ENCODE data around the gene PTPRT.

Gene PTPRT

GRCh38 chr20:42155586-42155985 is 1034.1 kb downstream of the PTPRT start:
- DNase-seq, result no peak

- DNase-seq, result no peak
Measured at GRCh38 chr20:42152575-42152974, 1037.1 kb downstream of the PTPRT start.

- DNase-seq, result no peak
Measured at GRCh38 chr20:42150230-42150629, 1039.5 kb downstream of the PTPRT start.

- DNase-seq, result no peak
Measured at GRCh38 chr20:42138729-42139128, 1051.0 kb downstream of the PTPRT start.

GRCh38 chr20:42134265-42135098 is 1055.2 kb downstream of the PTPRT start:
- no peak for DNase-seq

- no peak for DNase-seq
Measured at GRCh38 chr20:42130810-42131596, 1058.7 kb downstream of the PTPRT start.

GRCh38 chr20:42125426-42125825 is 1064.3 kb downstream of the PTPRT start:
- no peak for DNase-seq

GRCh38 chr20:42123981-42124473 is 1065.7 kb downstream of the PTPRT start:
- no peak for DNase-seq

- DNase-seq, result no peak
Measured at GRCh38 chr20:42118409-42119125, 1071.1 kb downstream of the PTPRT start.

GRCh38 chr20:42118001-42118400 is 1071.7 kb downstream of the PTPRT start:
- no peak for DNase-seq

GRCh38 chr20:42113236-42113635 is 1076.5 kb downstream of the PTPRT start:
- no peak for DNase-seq

- no peak for DNase-seq
Measured at GRCh38 chr20:42112161-42112560, 1077.5 kb downstream of the PTPRT start.

- no peak for DNase-seq
Measured at GRCh38 chr20:42111349-42111748, 1078.4 kb downstream of the PTPRT start.

- no peak for DNase-seq
Measured at GRCh38 chr20:42110301-42110700, 1079.4 kb downstream of the PTPRT start.

- no peak for DNase-seq
Measured at GRCh38 chr20:42102000-42102399, 1087.7 kb downstream of the PTPRT start.

GRCh38 chr20:42100137-42100704 is 1089.5 kb downstream of the PTPRT start:
- no peak for DNase-seq

- DNase-seq, result no peak
Measured at GRCh38 chr20:42099101-42099500, 1090.6 kb downstream of the PTPRT start.

- no peak for DNase-seq
Measured at GRCh38 chr20:42098418-42098817, 1091.3 kb downstream of the PTPRT start.

GRCh38 chr20:42097741-42098140 is 1092.0 kb downstream of the PTPRT start:
- DNase-seq, result no peak

- DNase-seq, result no peak
Measured at GRCh38 chr20:42095221-42095620, 1094.5 kb downstream of the PTPRT start.

- no peak for DNase-seq
Measured at GRCh38 chr20:42093542-42094440, 1095.9 kb downstream of the PTPRT start.

GRCh38 chr20:42093041-42093440 is 1096.7 kb downstream of the PTPRT start:
- DNase-seq, result no peak
